Esophagus squamous epithelium (tissue), 5 donors: ENCODE data around the gene DPYSL4. TPM values are rescaled to one million over a fixed set of nuclear protein-coding genes. Genes with fewer than 3 reads are reported as not detected.

Experiments used
- DNase-seq: peaks from one replicate; lab custom pipeline; 2025; lab: John Stamatoyannopoulos, UW
- H3K27ac ChIP-seq, 4 donors: fragments of 200-600 bp; sonication (generic); one replicate each; pipeline ENCODE4 v1.5.1; 2016 to 2019; ENCODE audit warnings: mild to moderate bottlenecking in 1 of 4
- H3K27me3 ChIP-seq, 4 donors: fragments of 200-600 bp; sonication (generic); 1 replicate in 3 of 4; 2 replicates in 1 of 4; pipeline versions ENCODE4 v1.5.1 to v1.6.0; 2017 to 2021; ENCODE audit warnings: antibody characterized with exemption in 1 of 4
- H3K36me3 ChIP-seq, 3 donors: fragments of 200-600 bp; sonication (generic); one replicate each; pipeline ENCODE4 v1.5.1; 2016 to 2019
- H3K4me1 ChIP-seq, 3 donors: fragments of 200-600 bp; sonication (generic); one replicate each; pipeline ENCODE4 v1.5.1; 2017 to 2019
- H3K4me3 ChIP-seq, 4 donors: fragments of 200-600 bp; sonication (generic); 1 replicate in 3 of 4; 2 replicates in 1 of 4; pipeline ENCODE4 v1.5.1; 2016 to 2019; ENCODE audit warnings: mild to moderate bottlenecking in 2 of 4, moderate library complexity in 1 of 4
- H3K9me3 ChIP-seq, 3 donors: fragments of 200-600 bp; sonication (generic); one replicate each; pipeline ENCODE4 v1.5.1; 2016 to 2019
- CTCF ChIP-seq, 6 experiments: fragments of 450-650 bp in 4 of 6; fragments of 200-600 bp in 2 of 6; sonication (generic) in 2 of 6; IDR thresholded peaks; one replicate each; pipeline ENCODE4 v1.5.1; 2016 to 2019; ENCODE audit warnings: antibody characterized with exemption in 6 of 6, mild to moderate bottlenecking in 4 of 6, moderate library complexity in 4 of 6
- POLR2A ChIP-seq, 4 donors: fragments of 450-650 bp; IDR thresholded peaks; one replicate each; pipeline ENCODE4 v1.6.1; 2017; ENCODE audit warnings: antibody characterized with exemption in 4 of 4, mild to moderate bottlenecking in 4 of 4, moderate library complexity in 3 of 4
- WGBS, 2 donors: methylation state at CpG; one replicate each; pipeline ENCODE4 v1.1.5; 2018; 5-methylcytosine and 5-hydroxymethylcytosine counted together
- intact Hi-C: fragments of 100-400 bp; cut with DNase I; formaldehyde crosslinking; loops from one replicate; pipeline ENCODE4 v1.15.0; 2022
- total RNA-seq, 4 donors: library from RNA; depleted of rRNA; stranded (reverse); fragments of >200 nt; gene quantifications; one replicate each; pipeline ENCODE4 v1.1.0, GENCODE V29; 2016
- donor health status: DM: yes; HTN: yes; CAD: no.

The DPYSL4 gene
- total RNA-seq = 1 to 10 TPM in 1 of 4 donors, under 1 TPM in 1, not detected in 2; 0.95 to 1.6 TPM

DNA sequence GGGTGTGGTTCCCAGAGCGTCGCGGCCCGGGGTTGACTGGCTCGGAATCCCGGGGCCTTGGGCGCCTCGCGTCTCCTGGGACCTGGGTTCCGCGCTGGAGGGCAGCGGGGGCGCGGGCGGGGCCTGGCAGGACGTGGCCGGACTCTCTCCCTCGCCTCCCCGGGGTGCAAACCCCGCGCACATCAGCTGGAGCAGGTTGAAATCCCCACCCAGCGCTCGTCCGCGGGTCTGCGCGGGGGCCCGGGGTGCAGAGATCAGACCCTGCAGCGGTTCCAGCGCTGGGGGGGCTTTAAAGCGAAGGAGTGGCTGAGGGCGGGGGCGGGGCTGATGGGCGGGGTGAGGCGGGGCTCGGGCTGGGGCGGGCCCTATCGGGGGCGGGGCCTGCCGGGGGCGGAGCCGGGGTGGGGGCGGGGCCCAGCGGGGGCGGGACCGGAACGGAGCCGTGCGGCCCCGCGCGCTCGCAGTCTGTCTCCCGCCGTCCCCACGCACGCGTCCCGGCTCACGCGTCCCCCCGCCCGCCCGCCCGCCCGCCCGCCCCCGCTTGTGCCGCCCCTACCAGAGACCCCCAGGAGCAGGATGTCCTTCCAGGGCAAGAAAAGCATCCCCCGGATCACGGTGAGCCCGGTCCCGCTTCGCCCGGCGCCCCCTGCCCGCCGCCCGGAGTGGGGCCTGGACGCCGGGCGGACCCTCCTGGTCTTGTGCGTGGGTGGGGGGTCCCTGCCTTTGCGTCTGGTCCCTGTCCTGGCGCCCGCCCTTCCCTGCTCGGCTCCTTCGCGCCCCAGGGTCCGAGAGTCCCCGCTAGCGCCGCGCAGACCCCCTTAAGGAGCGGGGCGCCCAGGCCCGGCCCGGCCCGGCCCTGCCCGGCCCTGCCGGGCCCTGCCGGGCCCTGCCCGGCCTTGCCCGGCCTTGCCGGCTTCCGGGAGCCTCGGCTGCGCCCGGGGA, at the start of gene DPYSL4:
TSS of gene DPYSL4 (plus strand) at position 461 of the 942 bp plus-strand sequence. CDS start at position 577, 116 bp downstream.
- intact Hi-C loops = no loop called here
- no peaks in the 10 kb centered on the region for H3K9me3 ChIP-seq
- no peak for TF ChIP-seq POLR2A (IDR thresholded peaks at IDR 0.05)
- no peak for TF ChIP-seq CTCF (IDR thresholded peaks at IDR 0.05)
- no peaks in the 10 kb centered on the region for H3K36me3 ChIP-seq
- no peak for DNase-seq
- peak within 1 kb of the TSS in 3 of 4 donors; percentile 3 to 64 (median 46) for H3K4me3 ChIP-seq
- H3K27ac ChIP-seq = no peak within 1 kb of the TSS
- WGBS, 2 donors = 25% methylated on average over 10 of the region's 109 CpGs; no CpG with 5 or more reads in 1 of the 2 donors
- H3K27me3 ChIP-seq = peaks cover 22 to 82% (median 26%) of the 10 kb centered on the region in 4 donors
- H3K4me1 ChIP-seq = peaks cover 19 to 38% (median 23%) of the 10 kb centered on the region in 3 donors

DNA sequence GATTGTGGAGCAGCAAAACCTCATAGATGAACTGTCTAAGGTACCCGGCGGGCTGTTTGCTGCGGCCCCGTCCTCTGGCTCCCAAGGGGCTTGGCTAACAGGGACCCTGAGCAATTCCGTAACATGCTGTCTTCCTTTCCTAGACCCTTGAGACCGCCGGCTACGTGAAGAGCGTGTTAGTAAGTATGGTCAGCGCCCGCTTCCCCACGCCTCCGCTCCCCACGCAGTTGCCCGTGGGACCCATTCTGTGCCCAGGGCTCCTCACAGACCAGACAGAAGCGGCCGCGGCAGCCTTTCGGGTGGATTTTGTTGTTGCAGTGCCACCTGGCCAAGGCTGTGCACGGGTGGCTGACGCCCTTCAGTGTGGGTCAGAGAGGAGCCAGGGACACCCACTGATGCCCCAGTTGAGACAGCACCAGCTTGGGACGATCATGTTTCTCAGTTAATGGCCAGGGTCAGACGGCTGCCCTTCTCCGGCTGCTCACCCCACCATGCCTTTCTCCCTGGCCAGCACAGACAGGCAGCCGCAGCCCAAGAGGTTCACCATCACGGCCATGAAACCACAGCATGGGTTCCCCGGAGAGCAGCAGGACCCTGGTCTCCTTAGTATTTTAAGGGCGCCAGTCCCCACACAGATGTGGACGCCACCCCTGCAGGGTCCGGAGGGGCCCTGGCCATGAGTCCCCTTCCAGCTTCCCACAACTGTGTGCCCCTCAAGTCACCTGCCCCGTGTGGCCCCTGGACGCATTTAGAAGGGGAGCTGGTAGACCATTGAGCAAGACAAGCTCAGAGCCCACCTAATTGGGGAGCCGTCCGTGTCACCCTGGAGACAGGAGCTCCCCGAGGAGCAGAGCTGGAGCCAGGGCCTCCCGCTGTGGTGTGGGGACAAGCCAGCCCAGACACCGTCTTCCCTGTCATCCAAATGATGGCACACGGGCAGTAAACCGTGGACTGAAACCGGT, 49.4 kb upstream of the DPYSL4 start:
- Histone ChIP-seq H3K36me3 (no peaks in the 10 kb centered on the region), H3K27me3 (peaks cover 0 to 32% (median 0%) of the 10 kb centered on the region in 4 donors), H3K9me3 (no peaks in the 10 kb centered on the region), H3K27ac (no peak overlapping the region), H3K4me3 (no peak overlapping the region), H3K4me1 (peaks cover 0 to 3% (median 0%) of the 10 kb centered on the region in 3 donors)
- WGBS, 2 donors = 81 to 90% methylated on average over 12 to 16 of the region's 40 CpGs
- intact Hi-C loops = no loop called here
- no peak for DNase-seq
- no peak for TF ChIP-seq POLR2A (IDR thresholded peaks at IDR 0.05)
- TF ChIP-seq CTCF (IDR thresholded peaks at IDR 0.05) = no peak

GRCh38 chr10:132138133-132138532, 48.6 kb upstream of the DPYSL4 start:
- Histone ChIP-seq H3K4me1 (peaks cover 0 to 6% (median 0%) of the 10 kb centered on the region in 3 donors), H3K9me3 (no peaks in the 10 kb centered on the region), H3K36me3 (no peaks in the 10 kb centered on the region), H3K27me3 (peaks cover 0 to 32% (median 0%) of the 10 kb centered on the region in 4 donors), H3K4me3 (no peak overlapping the region), H3K27ac (no peak overlapping the region)
- 91 to 94% methylated on average over 26 to 40 of the region's 40 CpGs for WGBS, 2 donors
- intact Hi-C loops = no loop called here
- no peak for TF ChIP-seq POLR2A (IDR thresholded peaks at IDR 0.05)
- no peak for TF ChIP-seq CTCF (IDR thresholded peaks at IDR 0.05)
- no peak for DNase-seq

GRCh38 chr10:132138596-132138995, 48.2 kb upstream of the DPYSL4 start:
- H3K27ac ChIP-seq = no peak overlapping the region
- WGBS, 2 donors = 81 to 85% methylated on average over 12 of the region's 12 CpGs
- H3K27me3 ChIP-seq = peaks cover 0 to 32% (median 0%) of the 10 kb centered on the region in 4 donors
- no peaks in the 10 kb centered on the region for H3K36me3 ChIP-seq
- no peak for DNase-seq
- peaks cover 0 to 6% (median 0%) of the 10 kb centered on the region in 3 donors for H3K4me1 ChIP-seq
- intact Hi-C loops = no loop called here
- no peaks in the 10 kb centered on the region for H3K9me3 ChIP-seq
- no peak overlapping the region for H3K4me3 ChIP-seq
- TF ChIP-seq POLR2A (IDR thresholded peaks at IDR 0.05) (no peak), CTCF (IDR thresholded peaks at IDR 0.05) (no peak)
